ENCODE data around the gene COL11A2. TPM values are rescaled to one million over a fixed set of nuclear protein-coding genes. Genes with fewer than 3 reads are reported as not detected.
A peak's percentile ranks its signal among the peaks of the same experiment; 100 is the strongest.

COL11A2 gene
- polyA plus RNA-seq, 3 donors: 0.57 TPM; not detected in 2

DNA sequence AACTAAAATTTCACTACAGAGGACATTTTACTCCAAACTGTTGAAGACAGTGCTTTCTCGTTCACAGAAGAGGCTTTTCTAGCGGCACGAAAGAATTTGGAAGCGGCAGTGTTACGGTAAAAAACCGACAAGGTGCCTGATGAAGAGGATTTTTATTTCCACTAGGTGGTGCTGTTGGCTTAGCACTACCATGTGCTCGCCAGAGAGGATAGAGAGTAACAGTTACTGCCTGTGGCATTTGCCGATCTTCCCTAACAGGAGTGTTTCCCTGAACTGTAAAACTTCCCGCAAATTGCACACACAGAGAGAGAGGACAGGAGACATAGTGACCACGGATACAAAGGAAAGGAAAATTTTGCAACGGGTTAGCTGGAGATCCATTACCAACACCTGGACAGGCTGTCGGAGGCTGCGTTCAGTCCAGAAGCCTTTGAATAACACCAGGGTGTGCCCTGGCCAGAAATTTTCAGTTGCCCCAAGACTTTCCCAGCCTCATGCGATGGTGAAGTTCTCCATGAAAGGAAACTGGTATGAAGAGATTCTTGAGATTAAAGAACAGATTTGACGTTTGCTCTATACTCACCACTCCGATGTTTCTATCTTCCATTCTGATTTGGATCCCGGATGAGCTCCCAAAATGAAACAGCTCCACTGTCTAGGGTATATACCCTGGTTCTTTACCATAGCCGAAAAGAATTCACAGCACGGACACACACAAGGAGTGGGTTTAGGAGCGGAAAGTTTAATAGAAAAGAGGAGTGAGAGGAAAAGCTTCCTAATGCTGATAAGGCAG is 68.3 kb downstream of the COL11A2 start:
- H3K9me3 Mint-ChIP-seq: peaks cover 10 to 28% (median 18%) of the 10 kb centered on the region in 7 donors
- DNase-seq: peak; percentile 28 to 32 (median 32)
- peaks cover 0 to 3% of the 10 kb centered on the region in 2 donors for H3K36me3 Mint-ChIP-seq
- TF ChIP-seq, protein P1, sequence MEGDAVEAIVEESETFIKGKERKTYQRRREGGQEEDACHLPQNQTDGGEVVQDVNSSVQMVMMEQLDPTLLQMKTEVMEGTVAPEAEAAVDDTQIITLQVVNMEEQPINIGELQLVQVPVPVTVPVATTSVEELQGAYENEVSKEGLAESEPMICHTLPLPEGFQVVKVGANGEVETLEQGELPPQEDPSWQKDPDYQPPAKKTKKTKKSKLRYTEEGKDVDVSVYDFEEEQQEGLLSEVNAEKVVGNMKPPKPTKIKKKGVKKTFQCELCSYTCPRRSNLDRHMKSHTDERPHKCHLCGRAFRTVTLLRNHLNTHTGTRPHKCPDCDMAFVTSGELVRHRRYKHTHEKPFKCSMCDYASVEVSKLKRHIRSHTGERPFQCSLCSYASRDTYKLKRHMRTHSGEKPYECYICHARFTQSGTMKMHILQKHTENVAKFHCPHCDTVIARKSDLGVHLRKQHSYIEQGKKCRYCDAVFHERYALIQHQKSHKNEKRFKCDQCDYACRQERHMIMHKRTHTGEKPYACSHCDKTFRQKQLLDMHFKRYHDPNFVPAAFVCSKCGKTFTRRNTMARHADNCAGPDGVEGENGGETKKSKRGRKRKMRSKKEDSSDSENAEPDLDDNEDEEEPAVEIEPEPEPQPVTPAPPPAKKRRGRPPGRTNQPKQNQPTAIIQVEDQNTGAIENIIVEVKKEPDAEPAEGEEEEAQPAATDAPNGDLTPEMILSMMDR (IDR thresholded peaks at IDR 0.05): peak; percentile 70
- H3K4me3 ChIP-seq (replicated peaks in 1 of 3; ENCODE audit: low read depth in 2 of 3, low read length in 3 of 3): no peak overlapping the region
- 93% methylated on average over 17 of the region's 20 CpGs for WGBS (ENCODE audit: insufficient coverage)
- H3K4me1 Mint-ChIP-seq: no peaks in the 10 kb centered on the region
- no peaks in the 10 kb centered on the region for H3K36me3 ChIP-seq (replicated peaks in 1 of 2; ENCODE audit: control insufficient read depth in 1 of 2, insufficient read depth in 2 of 2, low read length in 2 of 2)
- H3K27ac Mint-ChIP-seq: no peak overlapping the region
- no peaks in the 10 kb centered on the region for H3K27me3 ChIP-seq (ENCODE audit: control insufficient read depth in 2 of 2, insufficient read depth in 2 of 2, low read length in 2 of 2)
- no peak overlapping the region for H2AFZ ChIP-seq (ENCODE audit: insufficient read depth, low read depth, low read length, poor library complexity, severe bottlenecking)
- no peaks in the 10 kb centered on the region for H3K79me2 ChIP-seq (ENCODE audit: insufficient read depth, low read length)
- H4K20me1 ChIP-seq (ENCODE audit: insufficient read depth, low read length): no peaks in the 10 kb centered on the region
- H3K27ac ChIP-seq (ENCODE audit: low read depth in 1 of 2, low read length in 2 of 2): no peak overlapping the region
- no peak overlapping the region for H3K9ac ChIP-seq (ENCODE audit: insufficient read depth, low read length, poor library complexity, severe bottlenecking)
- intact Hi-C loops (cut with micrococcal nuclease): loop anchor here in 1 of 2 donors (5.0 kb wide), 2 partner anchors 33 to 123 kb away; no protein-coding TSS in a partner anchor
- H3K27me3 Mint-ChIP-seq (ENCODE audit: low read depth in 3 of 3): peaks cover 5 to 15% (median 6%) of the 10 kb centered on the region in 3 donors
- no peaks in the 10 kb centered on the region for H3K4me1 ChIP-seq (ENCODE audit: control insufficient read depth in 1 of 2, insufficient read depth in 2 of 2, low read length in 2 of 2)
- H3K9me3 ChIP-seq (replicated peaks in 1 of 2; ENCODE audit: control insufficient read depth in 1 of 2, insufficient read depth in 1 of 2, low read length in 2 of 2): peaks cover 13 to 18% of the 10 kb centered on the region in 2 donors
- H3K4me2 ChIP-seq (replicated peaks; ENCODE audit: extremely low read depth, low read length, poor library complexity, severe bottlenecking): no peak overlapping the region
- no peak overlapping the region for H3K4me3 Mint-ChIP-seq

DNA sequence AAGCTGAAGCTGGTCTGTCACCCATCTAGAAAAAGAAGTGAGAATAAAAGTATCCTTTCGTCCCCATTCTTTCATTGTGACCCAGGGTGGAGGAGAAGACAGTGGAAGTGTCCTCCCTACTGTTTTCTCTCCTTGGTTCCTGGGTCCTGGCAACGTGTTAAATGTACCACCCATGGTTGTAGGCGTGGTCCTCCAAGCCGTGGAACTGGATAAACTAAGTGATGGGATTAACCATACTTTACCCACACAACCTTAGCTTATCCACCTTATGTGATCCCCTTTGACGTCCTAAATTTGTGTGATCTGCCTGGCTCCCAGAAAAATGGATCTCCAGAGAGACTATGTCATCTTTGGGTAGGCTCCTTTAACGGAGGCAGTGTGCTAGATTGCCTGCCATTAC is 69.1 kb downstream of the COL11A2 start:
- no peak overlapping the region for H3K27ac ChIP-seq (ENCODE audit: low read depth in 1 of 2, low read length in 2 of 2)
- no peak overlapping the region for H3K4me2 ChIP-seq (replicated peaks; ENCODE audit: extremely low read depth, low read length, poor library complexity, severe bottlenecking)
- DNase-seq: no peak
- Mint-ChIP-seq H3K4me3 (no peak overlapping the region), H3K27ac (no peak overlapping the region), H3K4me1 (no peaks in the 10 kb centered on the region), H3K9me3 (peaks cover 10 to 28% (median 18%) of the 10 kb centered on the region in 7 donors), H3K36me3 (peaks cover 0 to 3% of the 10 kb centered on the region in 2 donors), H3K27me3 (ENCODE audit: low read depth in 3 of 3) (peaks cover 6 to 17% (median 7%) of the 10 kb centered on the region in 3 donors)
- no peaks in the 10 kb centered on the region for H3K36me3 ChIP-seq (replicated peaks in 1 of 2; ENCODE audit: control insufficient read depth in 1 of 2, insufficient read depth in 2 of 2, low read length in 2 of 2)
- TF ChIP-seq, protein P1 (IDR thresholded peaks at IDR 0.05): no peak
- H3K9me3 ChIP-seq (replicated peaks in 1 of 2; ENCODE audit: control insufficient read depth in 1 of 2, insufficient read depth in 1 of 2, low read length in 2 of 2): peaks cover 13 to 18% of the 10 kb centered on the region in 2 donors
- no peak overlapping the region for H2AFZ ChIP-seq (ENCODE audit: insufficient read depth, low read depth, low read length, poor library complexity, severe bottlenecking)
- peaks cover 1% of the 10 kb centered on the region in 2 donors for H3K27me3 ChIP-seq (ENCODE audit: control insufficient read depth in 2 of 2, insufficient read depth in 2 of 2, low read length in 2 of 2)
- H3K9ac ChIP-seq (ENCODE audit: insufficient read depth, low read length, poor library complexity, severe bottlenecking): no peak overlapping the region
- H4K20me1 ChIP-seq (ENCODE audit: insufficient read depth, low read length): no peaks in the 10 kb centered on the region
- H3K4me3 ChIP-seq (replicated peaks in 1 of 3; ENCODE audit: low read depth in 2 of 3, low read length in 3 of 3): no peak overlapping the region
- H3K79me2 ChIP-seq (ENCODE audit: insufficient read depth, low read length): no peaks in the 10 kb centered on the region
- intact Hi-C loops (cut with micrococcal nuclease): loop anchor here in 1 of 2 donors (5.0 kb wide), 2 partner anchors 34 to 124 kb away; no protein-coding TSS in a partner anchor
- H3K4me1 ChIP-seq (ENCODE audit: control insufficient read depth in 1 of 2, insufficient read depth in 2 of 2, low read length in 2 of 2): no peaks in the 10 kb centered on the region
- WGBS (ENCODE audit: insufficient coverage): 90% methylated on average over 4 of the region's 6 CpGs
